ENCODE data around the gene VILL.

The VILL gene

GRCh38 chr3:38001456-38002081 is 11.0 kb downstream of the VILL start:
- Histone ChIP-seq H3K9ac (ENCODE audit: low read length) (no peak overlapping the region), H3K79me2 (ENCODE audit: insufficient read depth, low read length) (no peaks in the 10 kb centered on the region)

GRCh38 chr3:38002291-38002876 is 11.8 kb downstream of the VILL start:
- Histone ChIP-seq H3K4me3 (ENCODE audit: low read depth, low read length, poor library complexity, severe bottlenecking) (no peak overlapping the region), H4K20me1 (ENCODE audit: insufficient read depth, low read length) (no peaks in the 10 kb centered on the region), H3K9me2 (ENCODE audit: low read depth, low read length) (no peaks in the 10 kb centered on the region), H3K27me3 (ENCODE audit: insufficient read depth, low read length) (no peaks in the 10 kb centered on the region), H3K9ac (ENCODE audit: low read length) (no peak overlapping the region), H3K4me2 (ENCODE audit: low read length) (no peak overlapping the region), H3K4me1 (ENCODE audit: insufficient read depth, low read length, severe bottlenecking) (peaks cover 23% of the 10 kb centered on the region), H3K36me3 (ENCODE audit: insufficient read depth, low read length) (peaks cover 22% of the 10 kb centered on the region; the same call in 1 of the 2 replicates), H3K27ac (ENCODE audit: low read depth, low read length, poor library complexity, severe bottlenecking) (no peak overlapping the region), H3K9me3 (ENCODE audit: low read length) (no peaks in the 10 kb centered on the region), H3F3A (ENCODE audit: insufficient read depth, low read length) (no peaks in the 10 kb centered on the region), H3K79me2 (ENCODE audit: insufficient read depth, low read length) (no peaks in the 10 kb centered on the region), H2AFZ (ENCODE audit: low read length) (no peak overlapping the region)
- no peak for TF ChIP-seq CTCF (IDR thresholded peaks at IDR 0.05; ENCODE audit: low read length)
- no peak for TF ChIP-seq EZH2 (IDR thresholded peaks at IDR 0.05; ENCODE audit: borderline replicate concordance, low read length)

More at GRCh38 chr3:38001456-38002081, 11.0 kb downstream of the VILL start:
- no peak overlapping the region for H3K27ac ChIP-seq (ENCODE audit: low read depth, low read length, poor library complexity, severe bottlenecking)
- H3K4me3 ChIP-seq (ENCODE audit: low read depth, low read length, poor library complexity, severe bottlenecking), result no peak overlapping the region
- H3K4me2 ChIP-seq (ENCODE audit: low read length), result no peak overlapping the region
- no peak for TF ChIP-seq EZH2 (IDR thresholded peaks at IDR 0.05; ENCODE audit: borderline replicate concordance, low read length)
- TF ChIP-seq CTCF (IDR thresholded peaks at IDR 0.05; ENCODE audit: low read length), result no peak
- H3K9me2 ChIP-seq (ENCODE audit: low read depth, low read length), result no peaks in the 10 kb centered on the region
- H3F3A ChIP-seq (ENCODE audit: insufficient read depth, low read length), result no peaks in the 10 kb centered on the region
- peaks cover 19% of the 10 kb centered on the region; the same call in 1 of the 2 replicates for H3K36me3 ChIP-seq (ENCODE audit: insufficient read depth, low read length)
- no peaks in the 10 kb centered on the region for H4K20me1 ChIP-seq (ENCODE audit: insufficient read depth, low read length)
- no peaks in the 10 kb centered on the region for H3K9me3 ChIP-seq (ENCODE audit: low read length)
- no peaks in the 10 kb centered on the region for H3K27me3 ChIP-seq (ENCODE audit: insufficient read depth, low read length)
- no peak overlapping the region for H2AFZ ChIP-seq (ENCODE audit: low read length)
- peaks cover 23% of the 10 kb centered on the region for H3K4me1 ChIP-seq (ENCODE audit: insufficient read depth, low read length, severe bottlenecking)

- Histone ChIP-seq H3K4me1 (ENCODE audit: insufficient read depth, low read length, severe bottlenecking) (peaks cover 20% of the 10 kb centered on the region), H3K79me2 (ENCODE audit: insufficient read depth, low read length) (no peaks in the 10 kb centered on the region), H3K4me3 (ENCODE audit: low read depth, low read length, poor library complexity, severe bottlenecking) (no peak overlapping the region), H4K20me1 (ENCODE audit: insufficient read depth, low read length) (no peaks in the 10 kb centered on the region), H3K9ac (ENCODE audit: low read length) (no peak overlapping the region), H2AFZ (ENCODE audit: low read length) (no peak overlapping the region), H3K27ac (ENCODE audit: low read depth, low read length, poor library complexity, severe bottlenecking) (no peak overlapping the region), H3K36me3 (ENCODE audit: insufficient read depth, low read length) (peaks cover 22% of the 10 kb centered on the region; the same call in 1 of the 2 replicates), H3K9me2 (ENCODE audit: low read depth, low read length) (no peaks in the 10 kb centered on the region), H3K27me3 (ENCODE audit: insufficient read depth, low read length) (no peaks in the 10 kb centered on the region), H3K9me3 (ENCODE audit: low read length) (no peaks in the 10 kb centered on the region), H3K4me2 (ENCODE audit: low read length) (no peak overlapping the region), H3F3A (ENCODE audit: insufficient read depth, low read length) (no peaks in the 10 kb centered on the region)
- no peak for TF ChIP-seq EZH2 (IDR thresholded peaks at IDR 0.05; ENCODE audit: borderline replicate concordance, low read length)
- TF ChIP-seq CTCF (IDR thresholded peaks at IDR 0.05; ENCODE audit: low read length), result no peak
These were observed 12.4 kb downstream of the VILL start for GRCh38 chr3:38002940-38003339.

Measured in OCI-LY1 (cell line).